HG03575 (cell line): Measurements from ENCODE around the gene AKAP6.
"Not testable (repeated sequence)": the region's sequence is repeated elsewhere in the genome, so short reads cannot be mapped to it uniquely, and the experiment has no call there.

ENCODE experiments used
- ATAC-seq: cut with Tn5 transposase; IDR thresholded peaks from one replicate; pipeline ENCODE4 v1.9.1; 2021; ENCODE audit not compliant: unreplicated experiment, insufficient number of reproducible peaks, low FRiP score; ENCODE audit errors: extremely low read depth

Gene AKAP6

DNA sequence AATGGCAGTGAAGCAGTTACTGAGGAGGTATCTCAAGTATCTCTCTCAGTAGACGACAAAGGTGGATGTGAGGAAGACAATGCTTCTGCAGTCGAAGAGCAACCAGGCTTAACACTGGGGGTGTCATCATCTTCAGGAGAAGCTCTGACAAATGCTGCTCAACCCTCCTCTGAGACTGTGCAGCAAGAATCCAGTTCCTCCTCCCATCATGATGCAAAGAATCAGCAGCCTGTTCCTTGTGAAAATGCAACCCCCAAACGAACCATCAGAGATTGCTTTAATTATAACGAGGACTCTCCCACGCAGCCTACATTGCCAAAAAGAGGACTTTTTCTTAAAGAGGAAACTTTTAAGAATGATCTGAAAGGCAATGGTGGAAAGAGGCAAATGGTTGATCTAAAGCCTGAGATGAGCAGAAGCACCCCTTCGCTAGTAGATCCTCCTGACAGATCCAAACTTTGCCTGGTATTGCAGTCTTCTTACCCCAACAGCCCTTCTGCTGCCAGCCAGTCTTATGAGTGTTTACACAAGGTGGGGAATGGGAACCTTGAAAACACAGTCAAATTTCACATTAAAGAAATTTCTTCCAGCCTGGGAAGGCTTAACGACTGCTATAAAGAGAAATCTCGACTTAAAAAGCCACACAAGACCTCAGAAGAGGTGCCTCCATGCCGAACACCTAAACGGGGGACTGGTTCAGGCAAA lies 216.6 kb downstream of the AKAP6 start:
- no peak for ATAC-seq

DNA sequence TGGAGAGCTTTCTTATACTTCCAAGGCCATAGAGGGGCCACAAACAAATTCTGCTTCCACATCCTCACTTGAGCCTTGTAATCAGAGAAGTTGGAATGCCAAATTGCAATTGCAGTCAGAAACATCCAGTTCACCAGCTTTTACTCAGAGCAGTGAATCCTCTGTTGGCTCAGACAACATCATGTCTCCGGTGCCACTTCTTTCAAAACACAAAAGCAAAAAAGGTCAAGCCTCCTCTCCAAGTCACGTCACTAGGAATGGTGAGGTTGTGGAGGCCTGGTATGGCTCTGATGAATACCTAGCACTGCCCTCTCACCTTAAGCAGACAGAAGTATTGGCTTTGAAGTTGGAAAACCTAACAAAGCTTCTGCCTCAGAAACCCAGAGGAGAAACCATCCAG lies 217.1 kb downstream of the AKAP6 start:
- no peak for ATAC-seq

DNA sequence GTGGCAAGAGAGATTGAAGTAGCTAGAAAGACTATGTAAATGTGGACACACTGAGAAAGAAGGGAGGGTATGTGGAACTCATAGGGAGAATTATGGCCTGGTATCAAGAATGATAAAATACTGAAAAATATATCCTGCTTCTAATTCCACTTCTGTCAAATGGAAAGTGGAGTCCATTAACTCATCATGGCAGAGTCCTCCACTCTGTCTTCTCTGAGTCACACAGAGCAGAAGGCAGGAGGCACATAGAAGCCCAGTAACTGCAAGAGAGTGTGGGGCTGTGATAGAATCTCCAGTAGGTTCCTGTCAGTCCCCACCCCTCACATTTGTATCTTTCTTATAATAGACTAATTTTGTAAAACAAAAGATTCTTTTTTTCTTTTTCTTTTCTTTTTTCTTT lies 223.7 kb downstream of the AKAP6 start:
- ATAC-seq: no peak

DNA sequence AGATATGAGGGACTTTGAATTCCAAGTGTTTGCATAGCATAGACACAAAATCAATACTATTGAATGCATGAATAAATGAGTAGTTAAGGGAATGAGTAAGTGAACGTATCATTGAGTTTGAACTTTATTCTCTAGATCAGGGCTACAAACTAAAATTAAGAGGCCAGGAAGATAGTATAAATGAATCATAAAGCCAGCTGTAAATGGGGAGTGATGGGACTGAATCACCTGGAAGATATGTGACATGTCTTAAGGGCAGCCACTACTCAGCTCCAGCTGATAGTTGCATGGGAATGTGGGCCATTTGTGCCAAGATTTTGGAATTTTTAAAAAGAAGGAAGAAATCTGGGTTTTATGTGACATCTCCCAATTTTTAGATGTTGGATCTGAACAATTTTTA lies 229.9 kb downstream of the AKAP6 start:
- ATAC-seq: no peak

DNA sequence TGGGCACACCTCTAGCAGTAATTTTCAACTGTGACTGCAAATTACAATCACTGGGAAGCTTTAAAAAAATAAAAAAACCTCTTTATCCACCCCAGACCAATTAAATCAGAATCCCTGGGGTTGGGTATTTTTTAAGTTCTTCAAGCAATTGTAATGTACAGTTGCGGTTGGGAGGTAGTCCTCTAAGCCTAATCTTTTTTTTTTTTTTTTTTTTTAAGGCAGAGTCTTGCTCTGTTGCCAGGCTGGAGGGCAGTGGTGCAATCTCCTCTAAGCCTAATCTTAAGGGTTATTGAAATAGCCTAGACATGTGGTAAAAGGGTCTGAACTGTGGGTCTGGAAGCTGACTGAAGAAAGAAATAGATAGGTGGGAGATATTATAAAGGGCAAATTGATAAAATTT lies 230.5 kb downstream of the AKAP6 start:
- no peak for ATAC-seq

DNA sequence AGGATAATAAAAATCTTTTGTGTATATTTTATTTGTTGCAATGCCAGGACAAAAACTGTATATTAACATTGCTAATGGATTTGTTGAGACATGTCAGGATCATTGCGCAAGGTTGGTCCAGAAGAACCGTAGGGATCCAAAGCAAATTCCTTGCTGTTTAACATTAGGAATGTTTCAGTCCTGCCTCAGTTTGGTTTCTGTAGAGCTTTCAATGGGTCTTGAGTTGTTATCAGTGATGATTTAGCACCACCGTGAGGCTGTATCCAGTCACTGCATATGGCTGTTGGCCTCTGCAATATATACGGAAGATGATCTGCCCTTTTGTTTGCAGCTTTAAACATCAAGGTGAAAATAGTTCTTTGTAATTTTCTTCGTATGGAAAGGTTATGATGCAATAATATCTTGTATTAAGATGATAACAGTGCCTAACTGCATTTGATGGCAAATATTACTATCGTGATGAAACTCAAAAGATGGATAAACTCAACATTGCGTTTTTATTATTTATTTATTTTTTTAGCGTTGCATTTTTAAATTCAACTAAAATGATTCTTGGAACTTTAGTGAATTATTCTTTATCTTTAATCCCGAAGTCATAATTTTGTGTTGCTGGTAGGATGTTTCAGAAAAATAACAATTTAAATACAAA lies 231.2 kb downstream of the AKAP6 start:
- ATAC-seq: no peak

DNA sequence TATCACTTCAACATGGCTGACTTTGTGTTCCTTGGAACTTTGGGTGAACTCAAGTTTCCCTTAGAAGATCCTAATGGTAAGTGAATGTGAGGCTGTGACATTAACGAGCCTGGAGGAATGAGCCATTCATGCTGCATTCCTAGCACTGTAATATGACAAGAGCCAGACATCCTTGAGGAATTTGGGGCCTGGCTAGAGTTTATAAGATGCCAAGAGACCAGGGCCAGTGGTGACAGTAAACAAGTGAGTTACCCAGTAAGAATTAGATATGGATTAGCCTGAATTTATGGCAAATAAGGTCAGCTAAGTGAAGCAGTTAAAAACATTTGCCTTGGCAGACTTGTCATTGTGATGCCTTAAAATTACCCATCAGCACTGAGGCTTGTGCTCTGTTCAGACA lies 232.4 kb downstream of the AKAP6 start:
- no peak for ATAC-seq

DNA sequence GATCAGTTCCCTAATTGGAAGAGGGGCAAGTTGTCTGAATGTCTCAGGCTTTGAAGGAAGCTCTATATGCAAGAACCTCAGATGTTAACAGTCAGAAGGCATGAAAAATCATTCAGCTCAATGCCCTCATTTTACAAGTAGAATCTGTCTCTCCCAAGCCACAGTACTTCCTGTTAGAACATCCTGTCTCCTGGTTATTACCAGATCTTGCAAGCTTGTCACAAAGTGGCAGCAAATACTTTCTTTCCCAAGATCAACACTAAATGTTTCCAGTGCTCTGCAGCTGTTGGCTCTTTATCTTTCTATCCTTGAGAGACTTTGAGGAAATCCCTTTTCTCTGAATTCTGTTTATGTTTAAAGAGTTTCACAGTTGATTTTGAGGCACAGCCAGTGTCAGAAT lies 235.5 kb downstream of the AKAP6 start:
- no peak for ATAC-seq

DNA sequence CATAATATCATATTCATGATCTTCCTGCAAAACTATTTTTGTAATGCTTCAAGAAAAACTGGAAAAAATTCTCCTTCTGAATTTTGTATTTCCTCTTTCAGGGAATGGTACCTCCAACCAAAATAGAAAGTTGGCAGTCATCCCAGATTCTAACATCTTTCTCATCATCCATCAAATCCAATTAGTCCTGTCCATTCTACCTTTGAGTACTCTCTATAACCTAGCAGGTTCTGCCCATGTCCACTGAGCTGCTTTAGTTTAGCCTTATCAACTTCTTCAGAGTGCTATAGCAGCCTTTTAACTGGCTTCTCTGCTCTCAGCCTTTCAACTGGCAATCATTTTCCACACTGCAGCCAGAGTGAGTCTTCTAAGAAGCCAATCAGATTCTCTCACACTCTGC lies 236.2 kb downstream of the AKAP6 start:
- ATAC-seq: no peak

DNA sequence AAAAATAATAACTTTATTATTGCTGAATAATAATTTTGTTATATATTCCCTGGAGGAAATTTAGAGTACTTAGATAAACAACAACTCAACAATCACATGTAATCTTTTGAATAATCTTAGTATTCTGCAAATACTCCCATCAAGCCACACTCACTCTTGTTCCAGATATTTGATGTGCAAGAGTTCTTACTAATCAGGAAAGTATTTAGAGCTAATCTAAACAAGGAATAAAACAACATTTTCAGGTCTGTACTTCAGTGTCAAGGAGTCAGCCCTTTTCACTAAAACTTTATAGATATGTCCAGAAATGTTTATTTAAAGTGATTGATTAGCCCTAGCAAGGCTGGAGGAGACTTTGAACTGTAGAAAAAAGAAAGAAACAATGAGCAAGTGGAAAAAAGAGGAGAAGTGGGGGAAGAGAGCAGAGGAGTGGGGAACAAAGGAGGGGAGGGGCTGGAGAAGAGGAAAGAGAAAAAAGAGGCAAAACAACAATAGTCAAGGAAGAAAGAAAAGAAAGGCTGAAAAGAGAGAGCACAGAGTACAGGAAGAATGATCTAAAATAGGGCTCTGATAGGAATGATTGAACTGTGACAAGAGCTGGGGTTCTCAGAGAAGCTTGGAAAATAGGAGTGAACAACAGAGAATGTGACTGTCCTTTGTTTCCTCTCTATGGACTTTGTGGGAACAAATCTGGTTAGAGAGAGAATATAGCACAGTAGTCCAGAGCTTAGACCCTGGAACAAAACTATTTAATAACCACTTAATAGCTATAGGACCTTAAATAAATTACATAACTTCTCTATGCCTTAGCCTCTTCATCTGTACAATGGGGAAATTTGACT lies 238.7 kb downstream of the AKAP6 start:
- no peak for ATAC-seq

DNA sequence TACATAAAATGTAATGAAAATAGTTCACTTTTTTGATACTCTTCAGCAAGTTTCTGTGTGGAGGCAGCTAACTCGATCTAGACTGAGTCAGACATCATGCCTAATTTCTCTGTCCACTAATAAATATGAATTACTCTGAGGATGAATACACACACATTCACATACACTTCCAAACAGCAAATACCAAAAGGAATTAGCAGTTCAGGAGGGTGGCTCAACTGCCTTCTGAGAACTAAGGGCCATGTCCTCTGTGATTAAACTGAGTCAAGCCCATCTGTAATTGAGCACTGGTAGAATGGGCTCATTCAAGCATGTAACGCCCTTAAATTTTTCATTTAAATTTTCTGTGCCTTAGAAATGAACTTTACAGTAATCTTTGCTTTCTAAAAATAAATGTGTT lies 242.5 kb downstream of the AKAP6 start:
- ATAC-seq: no peak

DNA sequence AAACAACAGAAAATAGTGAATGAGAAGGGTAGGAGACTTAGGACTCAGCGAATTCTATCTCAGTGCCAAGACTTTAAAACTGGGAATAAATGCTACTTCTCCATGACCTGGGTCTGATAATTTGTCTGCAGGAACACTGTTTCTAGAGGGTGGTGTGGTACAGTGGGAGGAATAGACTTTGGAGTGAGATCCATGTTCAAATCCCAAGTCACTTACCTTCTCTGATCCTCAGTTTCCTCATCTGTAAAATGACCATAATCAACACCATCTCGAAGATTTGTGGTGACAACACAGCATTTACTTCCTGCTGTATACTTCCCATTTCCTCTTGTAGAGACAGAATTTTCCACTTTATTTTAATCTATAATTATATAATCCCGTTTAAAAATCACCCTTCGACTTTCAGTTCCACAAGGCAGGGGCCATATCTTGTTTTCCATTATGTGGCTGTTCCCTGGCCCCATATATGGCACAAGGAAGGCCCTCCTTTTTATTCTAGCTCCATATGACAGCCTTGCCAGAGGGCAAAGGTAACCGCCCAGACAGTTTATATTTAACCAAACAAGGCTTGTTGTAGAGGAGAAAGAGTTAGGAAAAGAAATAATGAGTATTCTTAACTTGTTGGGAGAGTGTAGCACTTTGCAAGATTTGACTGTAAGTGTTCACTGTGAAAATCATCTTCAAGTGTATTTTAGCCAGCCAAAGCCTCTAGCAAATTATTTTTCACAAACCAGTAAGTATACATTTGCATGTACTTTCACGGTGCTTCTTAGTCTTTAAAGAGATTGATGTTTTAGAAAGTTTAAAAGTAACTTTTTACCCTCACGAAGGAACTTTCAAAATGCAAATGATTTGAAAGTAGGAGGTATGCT lies 243.1 kb downstream of the AKAP6 start:
- ATAC-seq: no peak

DNA sequence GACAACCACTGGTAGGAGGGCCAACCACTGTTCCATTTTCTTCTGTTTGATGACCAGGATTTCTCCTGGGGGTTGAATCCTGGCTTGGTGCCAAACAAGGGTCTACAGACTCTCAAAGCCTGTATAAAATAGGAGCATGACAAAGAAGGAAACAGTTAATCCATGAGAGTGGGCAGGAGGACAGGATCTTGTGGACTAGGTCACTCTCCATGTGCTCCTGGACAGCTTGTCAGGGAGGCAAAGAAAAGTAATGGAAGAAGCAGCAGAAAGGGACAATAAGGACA lies 243.7 kb downstream of the AKAP6 start:
- no peak for ATAC-seq

DNA sequence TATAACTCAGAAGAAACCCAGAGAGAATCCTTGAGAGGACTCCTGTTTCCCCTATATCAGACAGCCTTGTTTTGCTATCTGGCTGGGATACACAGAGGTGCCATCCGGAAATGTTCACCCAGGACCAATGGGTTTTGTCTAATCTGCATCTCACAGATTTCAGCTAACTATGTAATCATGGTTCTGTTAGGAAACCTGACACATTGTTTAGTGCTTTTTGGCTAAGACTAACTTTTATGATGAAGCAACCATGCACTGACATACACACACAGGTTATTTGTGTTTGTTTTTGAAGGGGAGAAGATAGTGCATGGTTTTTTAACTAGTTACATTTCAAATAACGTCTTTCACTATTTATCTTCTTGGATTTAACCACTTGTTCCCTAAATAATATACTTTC lies 245.2 kb downstream of the AKAP6 start:
- no peak for ATAC-seq

DNA sequence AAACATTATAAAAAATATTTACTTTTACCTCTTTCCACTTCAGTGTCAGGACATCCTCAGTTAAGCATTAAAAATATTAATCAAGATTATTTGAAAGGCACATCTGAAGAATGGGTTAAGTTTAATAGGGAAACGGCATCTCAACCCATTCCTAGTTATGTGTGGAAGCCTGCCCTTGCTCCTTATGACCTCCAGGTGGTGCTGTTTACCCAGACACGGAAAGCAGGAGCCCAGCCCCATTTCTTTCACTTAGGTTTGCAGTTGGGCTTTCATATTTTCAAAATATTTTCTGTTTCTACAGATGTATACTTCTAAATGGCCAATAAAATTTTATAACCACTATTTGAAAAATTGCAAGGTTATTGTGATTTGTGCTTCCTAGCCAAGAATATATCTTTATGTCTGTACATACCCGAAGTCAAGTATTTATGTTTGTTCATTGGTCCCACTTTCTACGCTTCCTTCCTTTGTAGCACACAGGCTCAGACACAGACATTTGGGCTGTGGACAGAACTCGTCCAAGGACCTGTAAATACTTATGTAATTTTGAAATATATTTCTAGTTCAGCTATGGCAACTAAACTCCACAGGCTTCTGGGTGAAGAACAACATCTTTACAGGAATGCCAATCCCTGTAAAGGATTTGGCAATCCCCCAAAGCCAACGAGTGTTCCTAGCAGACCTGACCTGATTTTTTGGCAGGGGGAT lies 247.1 kb downstream of the AKAP6 start:
- ATAC-seq: no peak

DNA sequence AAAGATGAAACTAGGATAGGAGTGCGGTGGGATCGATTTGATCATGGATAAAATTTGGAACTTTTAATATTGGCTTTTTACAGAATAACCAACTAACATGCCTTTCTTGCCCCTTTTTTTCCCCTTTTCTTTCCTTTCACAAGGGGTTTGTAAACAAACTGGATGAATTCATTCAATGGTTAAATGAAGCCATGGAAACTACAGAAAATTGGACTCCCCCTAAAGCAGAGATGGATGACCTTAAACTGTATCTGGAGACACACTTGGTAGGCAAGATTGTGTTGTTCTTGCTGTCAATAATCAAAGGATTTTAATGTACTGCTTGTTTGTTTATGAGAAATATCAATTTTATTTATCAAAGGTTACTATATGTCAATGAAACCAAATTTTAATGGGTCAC lies 247.9 kb downstream of the AKAP6 start:
- no peak for ATAC-seq

DNA sequence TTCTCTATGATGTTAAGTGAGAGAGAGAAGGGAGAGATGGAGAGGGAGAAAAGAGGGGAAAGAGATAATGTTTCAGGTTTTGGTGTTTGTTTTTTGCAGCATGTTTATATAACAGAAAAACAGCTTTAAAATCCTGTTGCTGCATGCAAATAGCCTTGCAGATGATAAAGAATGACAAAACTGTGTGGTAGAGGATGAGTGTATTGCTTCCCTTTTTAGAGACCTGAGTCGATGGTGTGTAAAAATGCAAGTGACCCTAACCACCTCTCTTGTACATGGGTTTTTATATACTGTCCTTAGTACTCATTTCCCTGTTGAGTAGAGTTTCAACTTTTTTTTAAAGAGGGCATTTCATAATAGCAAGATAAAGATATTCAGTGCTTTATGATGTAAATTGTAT lies 249.1 kb downstream of the AKAP6 start:
- no peak for ATAC-seq

DNA sequence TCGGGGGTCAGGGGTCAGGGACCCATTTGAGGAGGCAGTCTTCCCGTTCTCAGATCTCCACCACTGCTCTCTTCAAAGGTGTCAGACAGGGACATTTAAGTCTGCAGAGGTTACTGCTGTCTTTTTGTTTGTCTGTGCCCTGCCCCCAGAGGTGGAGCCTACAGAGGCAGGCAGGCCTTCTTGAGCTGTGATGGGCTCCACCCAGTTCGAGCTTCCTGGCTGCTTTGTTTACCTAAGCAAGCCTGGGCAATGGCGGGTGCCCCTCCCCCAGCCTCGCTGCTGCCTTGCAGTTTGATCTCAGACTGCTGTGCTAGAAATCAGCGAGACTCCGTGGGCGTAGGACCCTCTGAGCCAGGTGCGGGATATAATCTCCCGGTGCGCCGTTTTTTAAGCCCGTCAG lies 254.3 kb downstream of the AKAP6 start:
- not testable (repeated sequence) for ATAC-seq

DNA sequence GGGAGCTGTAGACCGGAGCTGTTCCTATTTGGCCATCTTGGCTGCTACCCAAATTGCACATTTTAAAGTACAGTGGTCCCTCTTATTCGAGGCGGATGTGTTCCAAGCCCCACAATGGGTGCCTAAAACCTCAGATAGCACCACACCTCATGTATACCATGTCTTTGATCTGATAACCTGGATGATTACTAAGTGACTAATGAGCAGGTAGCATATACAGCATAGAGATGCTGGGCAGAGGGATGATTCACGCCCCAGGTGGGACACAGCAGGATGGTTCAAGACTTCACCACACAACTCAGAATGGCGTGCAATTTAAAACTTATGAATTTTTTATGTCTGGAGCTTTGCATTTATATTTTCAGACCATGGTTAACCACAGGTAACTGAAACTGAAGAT lies 255.0 kb downstream of the AKAP6 start:
- ATAC-seq: no peak
